ENCODE measurements around the gene TCERG1L.
"Not testable (repeated sequence)": the region's sequence is repeated elsewhere in the genome, so short reads cannot be mapped to it uniquely, and the experiment has no call there.

Gene TCERG1L

DNA sequence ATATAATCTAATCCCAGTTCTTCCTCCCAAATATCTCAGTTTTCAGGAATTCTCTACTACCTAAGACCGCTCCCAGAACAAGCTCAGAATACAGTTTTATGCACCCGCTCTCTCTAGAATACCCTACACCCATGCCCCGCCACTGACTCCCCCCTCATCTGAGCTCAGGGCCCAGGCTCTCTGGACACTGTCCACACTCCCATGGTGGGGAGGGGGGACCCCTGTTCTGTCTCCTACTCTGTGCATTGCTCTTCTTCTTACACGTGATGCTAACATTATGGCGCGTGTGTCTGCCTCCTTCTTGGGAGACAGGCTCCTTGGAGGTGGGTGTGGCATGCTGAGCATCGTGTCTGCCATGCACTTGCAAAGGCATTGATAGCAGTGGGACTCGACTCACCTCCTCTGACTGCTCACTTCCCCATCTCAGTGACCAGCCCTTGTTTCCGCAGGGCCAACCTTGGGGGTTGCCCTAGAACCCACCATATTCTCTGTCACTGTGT is 127.9 kb downstream of the TCERG1L start:
- ATAC-seq = no peak

DNA sequence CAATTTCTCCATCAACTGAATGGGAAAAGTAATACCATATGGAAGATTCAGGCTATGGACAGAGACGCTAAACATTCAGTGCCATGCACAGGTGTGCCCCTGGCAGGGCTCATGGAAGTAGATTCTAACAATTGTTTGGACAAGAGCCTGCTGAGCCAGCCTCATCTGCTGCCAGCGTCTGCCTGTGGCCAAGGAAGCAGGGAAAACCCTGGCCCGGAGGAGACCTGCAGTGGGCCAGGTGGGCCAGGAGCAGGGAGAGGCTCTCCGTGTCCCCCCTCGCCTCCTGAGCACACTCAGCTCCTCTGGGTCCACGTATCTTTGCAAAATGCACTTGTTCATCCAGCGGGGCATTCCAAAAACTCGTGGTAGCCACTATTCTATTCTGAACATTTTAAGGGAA is 130.1 kb downstream of the TCERG1L start:
- ATAC-seq = no peak

DNA sequence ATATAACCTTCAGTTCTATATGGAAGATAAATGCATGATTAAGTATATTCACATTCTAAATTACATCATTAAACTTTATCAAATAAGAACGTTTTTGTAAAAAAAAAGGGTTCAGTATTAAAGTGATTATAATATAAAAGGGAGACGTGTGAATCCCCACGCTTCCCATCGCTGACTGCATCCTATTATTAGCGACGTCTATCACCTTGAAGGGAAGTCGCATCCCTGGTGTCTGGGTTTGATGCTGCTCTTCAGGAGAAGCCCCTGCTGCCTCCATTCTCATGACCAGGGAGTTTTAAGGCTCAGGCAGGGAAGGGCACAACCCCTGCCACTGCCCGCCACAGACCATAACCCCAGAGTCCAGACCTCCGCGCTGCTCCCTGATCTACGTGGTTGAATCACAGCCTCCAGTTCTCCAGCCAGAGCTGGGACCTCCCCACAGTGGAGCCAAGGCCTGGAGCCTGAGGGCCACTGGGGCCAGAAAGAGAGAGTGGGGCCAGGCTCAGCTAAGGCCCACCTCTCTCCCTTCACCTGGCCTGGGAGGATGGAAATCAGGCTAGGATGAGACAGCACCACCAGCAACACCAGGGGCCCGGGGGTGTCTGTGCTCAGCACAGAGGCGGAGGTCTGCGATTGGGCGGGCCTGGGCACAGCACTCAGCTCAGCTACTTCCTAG is 130.6 kb downstream of the TCERG1L start:
- no peak for ATAC-seq

GRCh38 chr10:131180086-131180485 is 131.4 kb downstream of the TCERG1L start:
- no peak for ATAC-seq

DNA sequence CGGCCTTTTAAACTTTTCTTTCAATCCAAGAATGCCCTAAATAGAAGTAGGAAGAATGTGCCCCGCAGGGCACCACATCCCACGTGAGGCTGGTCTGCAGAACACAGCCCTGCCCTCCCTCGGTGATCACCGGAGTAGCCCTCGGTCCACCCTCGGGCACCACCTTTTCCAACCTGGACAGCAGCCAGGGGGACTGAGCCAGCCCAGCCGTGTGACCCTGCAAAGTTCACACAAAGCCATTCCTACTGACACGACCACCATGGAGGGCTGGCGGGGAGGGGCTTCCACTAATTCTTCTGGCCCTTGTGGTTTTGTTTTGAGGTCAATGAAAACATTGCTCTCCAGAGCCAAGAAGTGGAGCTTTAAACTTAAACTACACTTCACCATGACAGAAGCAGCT is 132.2 kb downstream of the TCERG1L start:
- ATAC-seq = no peak

GRCh38 chr10:131178521-131179331 is 132.8 kb downstream of the TCERG1L start:
- no peak for ATAC-seq

GRCh38 chr10:131177431-131178327 is 133.8 kb downstream of the TCERG1L start:
- ATAC-seq = no peak

DNA sequence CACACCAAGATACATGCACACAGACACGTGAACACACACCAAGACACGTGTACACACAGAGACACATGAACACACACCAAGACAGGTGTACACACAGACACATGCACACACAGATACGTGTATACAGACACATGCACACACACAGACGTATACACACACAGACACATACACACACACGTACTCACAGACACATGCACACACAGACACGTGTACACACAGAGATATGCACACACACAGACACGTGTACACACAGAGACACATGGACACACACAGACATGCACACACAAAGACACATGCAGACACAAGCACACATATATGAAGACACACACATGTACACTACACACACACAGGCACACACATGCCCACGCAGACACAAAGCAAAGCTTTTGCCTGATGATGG is 134.6 kb downstream of the TCERG1L start:
- no peak for ATAC-seq

DNA sequence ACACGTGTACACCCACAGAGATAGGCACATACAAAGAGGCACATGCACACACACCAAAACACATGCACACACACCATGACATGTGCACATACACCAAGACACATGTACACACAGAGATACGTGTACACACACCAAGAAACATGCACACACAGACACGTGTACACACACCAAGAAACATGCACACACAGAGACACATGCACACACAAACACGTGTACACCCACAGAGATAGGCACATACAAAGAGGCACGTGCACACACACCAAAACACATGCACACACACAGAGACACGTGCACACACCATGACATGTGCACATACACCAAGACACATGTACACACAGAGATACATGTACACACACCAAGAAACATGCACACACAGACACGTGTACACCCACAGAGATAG is 135.2 kb downstream of the TCERG1L start:
- not testable (repeated sequence) for ATAC-seq

DNA sequence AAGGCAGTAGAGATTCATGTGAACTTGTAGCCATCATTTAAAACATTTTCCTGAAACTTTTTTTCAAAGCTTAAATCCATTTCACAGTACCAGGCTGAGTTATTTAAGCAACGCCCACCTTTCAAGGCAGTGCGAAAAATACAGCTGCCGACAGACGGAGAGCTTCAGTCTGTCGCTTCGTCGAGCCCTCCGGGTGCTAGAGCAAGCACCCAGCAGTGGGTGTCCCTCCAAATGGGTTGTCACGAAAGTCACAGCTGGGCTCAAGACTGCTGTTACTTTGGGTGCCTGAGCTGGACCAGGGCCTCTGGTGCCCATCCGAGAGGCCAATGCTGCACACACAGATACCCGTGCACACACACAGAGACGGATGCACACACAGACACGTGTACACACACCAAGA is 135.6 kb downstream of the TCERG1L start:
- ATAC-seq = no peak

DNA sequence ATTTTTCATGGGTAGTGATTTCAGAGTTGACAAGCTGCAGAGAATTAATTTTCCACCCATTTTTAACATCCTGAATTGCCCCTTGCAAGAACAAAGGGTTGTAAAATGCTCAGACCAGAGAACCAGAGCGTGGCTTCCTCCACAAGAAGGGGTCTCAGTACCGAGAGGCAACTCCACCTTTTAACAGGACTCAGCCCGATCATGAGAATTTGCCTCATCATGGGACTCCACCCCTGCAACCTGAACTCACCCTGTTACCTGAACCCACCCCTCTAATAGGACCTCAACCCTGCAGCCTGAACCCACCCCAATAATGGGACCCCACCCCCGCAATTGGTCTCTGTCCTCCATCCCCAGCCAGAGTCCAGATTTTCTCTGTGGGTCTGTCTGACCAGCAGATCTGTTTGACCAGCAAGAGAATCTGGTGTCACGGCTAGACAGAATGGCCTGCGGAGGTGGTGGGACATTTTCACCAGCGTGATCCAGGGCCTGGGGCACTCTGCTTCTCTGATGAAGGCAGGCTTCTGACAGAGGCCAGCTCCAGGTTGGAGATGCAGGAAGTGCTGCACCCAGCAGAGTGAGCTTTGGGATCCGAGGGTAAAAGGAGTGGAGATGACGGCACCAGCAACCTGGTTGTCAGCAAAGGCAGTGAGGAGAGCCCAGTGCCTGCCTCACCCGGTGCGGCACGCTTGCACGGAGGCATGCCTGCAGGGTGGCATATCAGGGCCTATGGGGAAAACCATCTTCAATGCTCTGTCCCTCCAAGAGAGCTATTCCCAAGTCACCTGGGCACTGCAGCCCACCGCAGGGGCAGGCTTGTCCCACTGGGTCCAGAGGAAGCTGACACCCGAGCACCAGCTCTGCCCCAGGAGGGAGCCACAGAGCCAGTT is 136.6 kb downstream of the TCERG1L start:
- ATAC-seq = no peak

DNA sequence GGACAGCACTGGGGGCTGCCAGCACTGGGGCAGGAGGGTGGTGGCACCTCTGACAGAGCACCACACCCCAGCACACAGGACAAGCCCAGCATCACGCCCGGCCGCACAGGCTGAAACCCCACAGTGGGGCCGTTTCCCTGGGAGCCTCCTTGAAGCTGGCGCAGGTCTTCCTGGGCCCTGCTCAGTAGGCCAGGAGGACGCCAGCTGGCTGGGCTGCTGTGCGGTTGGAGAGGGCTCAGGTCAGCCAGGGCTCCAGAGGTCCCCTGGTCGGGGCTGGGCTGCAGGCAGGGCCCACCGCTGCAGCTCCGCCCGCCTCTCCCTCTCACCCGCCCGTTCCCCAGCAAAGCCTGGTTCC is 137.3 kb downstream of the TCERG1L start:
- no peak for ATAC-seq

DNA sequence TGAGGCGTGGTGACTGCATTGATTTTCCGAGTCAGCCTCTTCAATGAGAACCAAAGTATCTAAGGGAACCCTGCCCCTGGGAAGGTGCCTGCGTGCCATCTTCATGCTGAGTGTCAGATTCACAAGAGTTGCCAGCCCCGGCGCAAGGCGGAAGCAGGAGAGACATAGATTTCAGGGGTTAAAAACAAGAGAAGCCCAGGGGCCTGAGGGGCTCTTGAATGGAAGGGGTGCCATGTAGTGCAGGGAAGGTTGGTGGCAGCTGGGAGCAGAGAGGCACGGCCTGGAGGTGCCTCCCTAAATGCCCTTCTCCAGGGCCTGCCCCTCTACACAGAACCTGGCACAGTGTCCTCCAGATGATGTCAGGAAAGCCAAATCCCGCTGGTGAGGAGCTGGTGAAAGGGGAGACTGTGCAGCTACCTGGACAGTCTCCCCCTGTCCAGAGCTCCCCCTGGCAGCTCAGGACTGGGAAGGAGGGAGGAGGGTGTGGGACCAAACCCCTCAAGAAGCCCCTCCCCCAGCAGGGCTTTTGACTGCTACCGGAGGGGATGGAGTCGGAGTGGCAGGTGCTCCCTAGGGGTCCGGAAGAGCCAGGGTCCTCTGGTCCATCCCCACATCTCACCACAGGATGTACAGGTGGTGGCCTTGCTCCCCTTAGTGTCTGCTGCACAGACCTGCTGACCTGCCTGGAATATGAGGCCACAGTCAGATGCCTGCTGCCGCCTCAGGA is 137.9 kb downstream of the TCERG1L start:
- no peak for ATAC-seq

DNA sequence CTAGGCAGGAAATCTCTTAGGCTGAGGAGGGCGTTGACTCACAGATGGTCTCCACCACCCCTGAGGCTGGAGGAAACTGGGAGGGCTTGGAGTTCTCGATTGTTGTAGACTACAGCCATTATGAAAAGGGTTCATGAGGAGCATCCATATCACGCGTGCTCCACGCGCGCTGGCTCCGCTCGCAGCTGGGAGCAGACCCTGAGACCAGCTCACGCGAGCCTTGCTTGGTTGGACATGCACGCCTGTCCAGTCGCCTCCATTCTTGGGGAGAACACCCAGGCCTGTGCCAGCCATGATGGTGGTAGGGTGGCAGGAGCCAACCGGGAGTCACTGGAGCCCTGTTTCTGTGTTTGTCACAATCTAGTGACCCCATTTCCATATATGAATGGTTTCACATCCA is 139.1 kb downstream of the TCERG1L start:
- no peak for ATAC-seq

GRCh38 chr10:131169146-131169545 is 142.4 kb downstream of the TCERG1L start:
- no peak for ATAC-seq

- ATAC-seq = no peak
These were observed 143.2 kb downstream of the TCERG1L start for GRCh38 chr10:131168238-131168875.

DNA sequence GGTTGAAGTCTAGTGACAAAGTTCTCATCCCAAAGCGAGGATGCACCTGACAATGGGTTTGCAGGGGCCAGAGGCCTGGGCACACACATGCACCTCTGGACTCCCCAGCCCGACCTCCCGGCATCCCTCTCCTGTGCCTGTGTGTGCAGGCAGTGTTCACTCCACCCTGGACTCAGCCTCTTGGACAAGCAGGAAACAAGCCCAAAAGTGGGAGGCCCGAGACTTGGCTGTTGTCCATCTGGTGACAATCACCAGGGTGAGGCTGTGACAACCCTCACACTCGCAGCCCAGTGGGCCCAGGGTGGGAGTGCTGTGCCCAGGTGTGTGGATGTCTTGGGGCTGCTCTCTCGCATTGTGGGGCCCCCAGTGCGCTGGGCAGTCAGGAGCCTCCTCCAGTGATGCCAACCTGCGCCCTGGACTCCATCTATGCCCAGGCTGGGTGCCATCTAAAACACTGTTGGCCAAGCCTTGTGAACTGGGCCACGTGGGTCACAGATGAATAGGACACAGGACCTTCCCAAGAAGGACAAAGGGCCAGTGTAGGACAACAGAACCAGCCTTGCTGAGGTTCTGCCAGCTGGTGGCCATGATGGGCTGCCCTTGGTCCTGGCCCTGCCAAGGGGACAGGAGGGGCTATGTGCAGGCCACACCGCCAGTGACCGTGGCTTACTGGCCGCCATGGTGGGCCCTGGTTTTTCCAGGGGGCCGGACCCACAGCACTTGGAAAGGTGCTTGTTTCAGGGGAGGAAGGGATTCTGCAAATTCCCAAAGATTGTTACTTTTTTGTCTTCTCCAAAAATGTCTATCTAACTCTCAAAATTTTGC is 144.3 kb downstream of the TCERG1L start:
- ATAC-seq = no peak

- ATAC-seq = no peak
These were observed 145.0 kb downstream of the TCERG1L start for GRCh38 chr10:131166486-131166885.

DNA sequence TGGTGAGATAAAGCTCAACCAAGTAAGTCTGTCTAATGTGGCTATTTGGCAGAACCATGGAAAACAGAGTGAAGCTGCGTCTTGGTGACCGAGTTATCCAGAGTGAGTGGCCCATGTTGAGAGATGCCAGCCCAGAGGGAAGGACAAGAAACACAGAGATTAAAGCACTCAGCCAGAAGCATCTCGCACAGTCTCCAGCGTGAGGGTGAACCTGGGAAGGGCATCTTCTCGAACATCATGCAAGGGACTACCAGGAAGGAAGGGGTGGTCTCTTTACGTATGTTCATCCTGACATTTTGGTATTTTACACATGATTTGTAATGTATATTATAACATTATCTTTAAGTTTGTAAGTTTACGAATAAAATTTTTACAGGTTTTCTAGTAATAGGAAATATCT is 146.4 kb downstream of the TCERG1L start:
- no peak for ATAC-seq

Measured in activated CD4-positive, CD25-positive, alpha-beta regulatory T cell treated with anti-CD3 and anti-CD28 coated beads, Interleukin-2, amount 50 U/mL, for 24 hours (primary cell).